CD4-positive, CD25-positive, alpha-beta regulatory T cell (primary cell): Measurements from ENCODE around the gene THEMIS. TPM values are rescaled to one million over a fixed set of nuclear protein-coding genes. Genes with fewer than 3 reads are reported as not detected.

Source experiments
- ATAC-seq, 2 donors: fragments of 150-1000 bp; cut with Tn5 transposase; one replicate each; pipeline ENCODE4 v1.10.0; 2021; ENCODE audit warnings: low read depth in 2 of 2, moderate number of reproducible peaks in 2 of 2, moderate library complexity in 1 of 2
- DNase-seq, 3 donors: peaks; one replicate each; pipeline versions ENCODE4 v3.0.0 to v3.0.0-alpha.2; 2012 to 2022; ENCODE audit warnings: mixed read lengths in 1 of 3
- H3K27ac ChIP-seq: one replicate; pipeline ENCODE4 v1.7.0; 2013; ENCODE audit warnings: mild to moderate bottlenecking, low read length; ENCODE audit not compliant: insufficient read depth, poor library complexity, severe bottlenecking
- H3K27me3 ChIP-seq: one replicate; pipeline ENCODE4 v1.7.0; 2013; ENCODE audit warnings: low read length; ENCODE audit not compliant: control insufficient read depth, insufficient read depth
- H3K36me3 ChIP-seq: one replicate; pipeline ENCODE4 v1.7.0; 2013; ENCODE audit warnings: mild to moderate bottlenecking, low read length, moderate library complexity; ENCODE audit not compliant: control insufficient read depth, insufficient read depth
- H3K4me1 ChIP-seq: 2 replicates; pipeline ENCODE4 v1.7.0; 2013; ENCODE audit warnings: mild to moderate bottlenecking, low read length; ENCODE audit not compliant: insufficient read depth, control insufficient read depth, poor library complexity, severe bottlenecking
- H3K4me3 ChIP-seq: one replicate; pipeline ENCODE4 v1.7.0; 2013; ENCODE audit warnings: low read depth, mild to moderate bottlenecking, low read length, moderate library complexity
- H3K9me3 ChIP-seq, 2 experiments: 1 replicate in 1 of 2; 2 replicates in 1 of 2; pipeline ENCODE4 v1.7.0; 2013; ENCODE audit warnings: low read length in 2 of 2, mild to moderate bottlenecking in 1 of 2, moderate library complexity in 1 of 2; ENCODE audit not compliant: control insufficient read depth in 2 of 2
- H3K27ac Mint-ChIP-seq, 3 donors: one replicate each; pipeline ENCODE4 v1.8.0; 2020 to 2022; ENCODE audit warnings: mild to moderate bottlenecking in 3 of 3, mixed read lengths in 3 of 3, moderate library complexity in 2 of 3
- H3K27me3 Mint-ChIP-seq: one replicate; pipeline ENCODE4 v1.8.0; 2022; ENCODE audit warnings: mild to moderate bottlenecking, mixed read lengths
- H3K36me3 Mint-ChIP-seq: one replicate; pipeline ENCODE4 v1.8.0; 2020; ENCODE audit warnings: mixed read lengths
- H3K4me1 Mint-ChIP-seq, 4 donors: one replicate each; pipeline ENCODE4 v1.8.0; 2020 to 2022; ENCODE audit warnings: mixed read lengths in 4 of 4, mild to moderate bottlenecking in 1 of 4
- H3K4me3 Mint-ChIP-seq, 4 donors: one replicate each; pipeline ENCODE4 v1.8.0; 2020 to 2022; ENCODE audit warnings: mild to moderate bottlenecking in 4 of 4, mixed read lengths in 4 of 4, moderate library complexity in 3 of 4
- H3K9me3 Mint-ChIP-seq, 7 donors: one replicate each; pipeline ENCODE4 v1.8.0; 2020 to 2022; ENCODE audit warnings: mixed read lengths in 7 of 7, mild to moderate bottlenecking in 3 of 7, moderate library complexity in 2 of 7
- polyA plus RNA-seq, 4 donors: library from polyadenylated mRNA; unstranded; fragments of 300-500 nt; fragmentation: Illumina TruSeq; gene quantifications; one replicate each; pipeline ENCODE4 v1.2.3, GENCODE V29; 2021
- total RNA-seq: library from RNA; stranded (reverse); gene quantifications from one replicate; pipeline ENCODE4 v1.2.3, GENCODE V29; 2022

THEMIS gene
- total and polyA plus RNA-seq, 5 donors from 2014 or later: 6.5 to 22.8 (median 13.5) TPM

DNA sequence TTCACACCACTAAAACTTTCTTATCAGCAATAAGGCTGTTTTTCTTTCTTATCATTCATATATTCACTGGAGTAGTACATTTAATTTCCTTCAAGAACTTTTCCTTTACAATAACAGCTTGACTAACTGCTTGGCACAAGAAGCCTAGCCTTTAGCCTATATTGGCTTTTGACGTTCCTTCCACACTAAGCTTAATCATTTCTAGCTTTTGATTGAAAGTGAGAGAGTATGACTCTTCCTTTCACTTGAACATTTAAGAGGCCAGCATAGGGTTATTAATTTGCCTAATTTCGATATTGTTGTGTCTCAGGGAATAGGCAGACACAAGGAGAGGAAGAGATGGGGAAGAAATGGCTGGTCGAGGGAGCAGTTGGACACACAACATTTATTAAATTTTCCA lies 23.6 kb downstream of the THEMIS start:
- Histone ChIP-seq H3K27ac (no peak overlapping the region), H3K27me3 (no peaks in the 10 kb centered on the region), H3K4me1 (no peaks in the 10 kb centered on the region), H3K36me3 (no peaks in the 10 kb centered on the region), H3K9me3 (peaks cover 0 to 5% of the 10 kb centered on the region in 2 experiments), H3K4me3 (no peak overlapping the region)
- peaks cover 4% of the 10 kb centered on the region for H3K27me3 Mint-ChIP-seq
- ATAC-seq (no peak), DNase-seq (no peak)
- peaks cover 0 to 6% (median 2%) of the 10 kb centered on the region in 7 donors for H3K9me3 Mint-ChIP-seq
- H3K4me3 Mint-ChIP-seq: peak overlapping the region in 1 of 4 donors; percentile 4
- H3K4me1 Mint-ChIP-seq: peaks cover 0 to 26% (median 3%) of the 10 kb centered on the region in 4 donors
- no peaks in the 10 kb centered on the region for H3K36me3 Mint-ChIP-seq
- peak overlapping the region in 1 of 3 donors; percentile 17 for H3K27ac Mint-ChIP-seq

DNA sequence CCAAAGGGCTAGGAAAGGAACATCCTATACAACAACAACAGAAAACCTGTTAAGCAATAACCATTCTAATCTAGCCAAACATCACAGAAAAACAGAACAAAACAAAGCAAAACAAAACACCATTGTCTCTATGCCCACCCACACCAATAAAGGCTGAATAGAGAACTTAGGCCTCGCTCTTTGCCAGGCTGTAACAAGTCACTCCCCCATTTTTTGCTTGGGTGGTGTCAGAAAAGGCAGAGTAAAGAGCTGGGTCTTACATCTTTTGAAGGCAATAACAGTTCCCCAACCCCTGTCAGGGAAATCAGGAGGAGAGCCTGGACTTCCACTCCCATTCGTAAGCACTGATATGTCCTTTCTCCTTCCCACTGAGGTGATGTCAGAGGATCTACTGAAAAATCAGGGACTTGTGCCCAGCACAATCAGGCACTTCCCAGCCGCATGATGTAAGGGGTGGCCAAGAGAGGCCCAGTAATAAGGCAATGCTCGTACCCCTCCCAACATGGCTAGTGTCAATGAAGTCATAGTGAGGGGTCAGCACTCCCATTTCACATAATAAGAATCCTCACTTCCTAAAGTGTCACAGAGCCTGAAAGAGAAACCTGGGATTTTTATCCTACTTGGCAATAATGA lies 31.0 kb downstream of the THEMIS start:
- Histone ChIP-seq H3K4me3 (no peak overlapping the region), H3K4me1 (no peaks in the 10 kb centered on the region), H3K36me3 (no peaks in the 10 kb centered on the region), H3K9me3 (peaks cover 0 to 5% of the 10 kb centered on the region in 2 experiments), H3K27me3 (no peaks in the 10 kb centered on the region), H3K27ac (no peak overlapping the region)
- no peak for ATAC-seq
- Mint-ChIP-seq H3K4me1 (peaks cover 4 to 11% (median 5%) of the 10 kb centered on the region in 4 donors), H3K27ac (peak overlapping the region in 1 of 3 donors; percentile 25), H3K27me3 (peaks cover 4% of the 10 kb centered on the region), H3K9me3 (peaks cover 0 to 6% (median 4%) of the 10 kb centered on the region in 7 donors), H3K36me3 (no peaks in the 10 kb centered on the region), H3K4me3 (peak overlapping the region in 1 of 4 donors; percentile 13)
- no peak for DNase-seq

DNA sequence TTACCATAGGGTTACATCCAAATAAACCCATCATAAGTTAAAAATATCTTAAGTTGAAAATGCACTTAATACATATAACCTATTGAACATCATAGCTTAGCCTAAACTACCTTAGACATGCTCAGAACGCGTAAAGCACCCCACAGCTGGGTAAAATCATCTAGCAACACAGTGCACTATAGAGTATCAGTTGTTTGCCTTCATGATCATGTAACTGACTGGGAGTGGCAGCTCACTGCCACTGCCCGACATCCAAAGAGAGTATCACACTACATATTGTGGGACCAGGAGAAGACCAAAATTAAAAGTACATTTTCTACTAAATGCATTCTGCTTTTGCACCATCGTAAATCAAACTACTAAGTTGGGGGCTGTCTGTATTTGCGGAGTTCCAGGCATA lies 31.7 kb downstream of the THEMIS start:
- Histone ChIP-seq H3K9me3 (peaks cover 0 to 5% of the 10 kb centered on the region in 2 experiments), H3K4me3 (no peak overlapping the region), H3K4me1 (no peaks in the 10 kb centered on the region), H3K36me3 (no peaks in the 10 kb centered on the region), H3K27ac (no peak overlapping the region), H3K27me3 (no peaks in the 10 kb centered on the region)
- DNase-seq (no peak), ATAC-seq (no peak)
- no peak overlapping the region for H3K4me3 Mint-ChIP-seq
- H3K4me1 Mint-ChIP-seq: peaks cover 4 to 16% (median 5%) of the 10 kb centered on the region in 4 donors
- H3K27ac Mint-ChIP-seq: peak overlapping the region in 1 of 3 donors; percentile 46
- peaks cover 0 to 7% (median 4%) of the 10 kb centered on the region in 7 donors for H3K9me3 Mint-ChIP-seq
- H3K36me3 Mint-ChIP-seq: no peaks in the 10 kb centered on the region
- H3K27me3 Mint-ChIP-seq: peaks cover 4% of the 10 kb centered on the region

DNA sequence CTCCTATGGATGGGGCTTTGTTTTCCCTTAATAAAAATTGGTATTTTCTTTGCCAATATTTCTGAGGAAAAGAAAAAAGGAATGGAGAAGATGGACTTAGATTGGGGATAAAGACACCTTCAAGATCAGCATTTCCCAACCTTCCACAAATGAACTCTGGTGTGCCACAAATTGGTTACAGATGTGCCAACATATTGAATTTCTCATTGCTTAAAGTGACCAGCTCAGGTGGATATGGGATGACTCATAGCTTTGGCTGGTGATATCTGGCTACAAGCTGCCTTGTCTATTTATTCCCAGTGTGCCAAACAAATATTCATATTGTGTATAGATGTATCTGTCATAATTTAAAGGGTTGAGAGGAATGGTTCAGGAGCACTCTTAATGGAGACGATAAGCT lies 32.5 kb downstream of the THEMIS start:
- Histone ChIP-seq H3K27me3 (no peaks in the 10 kb centered on the region), H3K36me3 (no peaks in the 10 kb centered on the region), H3K4me1 (no peaks in the 10 kb centered on the region), H3K4me3 (no peak overlapping the region), H3K27ac (no peak overlapping the region), H3K9me3 (no peaks in the 10 kb centered on the region)
- H3K27ac Mint-ChIP-seq: no peak overlapping the region
- no peak overlapping the region for H3K4me3 Mint-ChIP-seq
- H3K4me1 Mint-ChIP-seq: peaks cover 4 to 17% (median 5%) of the 10 kb centered on the region in 4 donors
- H3K36me3 Mint-ChIP-seq: no peaks in the 10 kb centered on the region
- peaks cover 4% of the 10 kb centered on the region for H3K27me3 Mint-ChIP-seq
- DNase-seq (no peak), ATAC-seq (no peak)
- H3K9me3 Mint-ChIP-seq: peaks cover 0 to 7% (median 2%) of the 10 kb centered on the region in 7 donors

DNA sequence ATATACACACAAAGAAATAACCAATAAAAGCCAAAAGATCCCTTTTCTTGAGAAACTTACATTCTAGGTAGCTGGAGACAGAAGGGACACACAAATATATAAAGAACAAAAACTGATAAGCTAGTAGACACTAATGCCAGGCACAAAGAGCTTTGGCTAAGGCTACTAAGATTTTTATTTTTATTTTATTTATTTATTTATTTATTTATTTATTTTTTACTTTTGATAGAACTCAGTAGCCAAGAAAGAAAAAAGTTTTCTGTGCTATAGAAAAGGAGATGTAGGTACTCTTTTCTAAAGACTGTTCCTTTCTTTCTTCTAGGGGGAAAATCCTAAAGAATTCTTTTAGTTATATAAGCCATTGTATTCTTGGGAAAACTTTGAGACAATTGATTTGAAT lies 34.1 kb downstream of the THEMIS start:
- ATAC-seq (no peak), DNase-seq (no peak)
- peaks cover 4 to 17% (median 5%) of the 10 kb centered on the region in 4 donors for H3K4me1 Mint-ChIP-seq
- H3K9me3 Mint-ChIP-seq: peaks cover 0 to 8% (median 0%) of the 10 kb centered on the region in 7 donors
- Histone ChIP-seq H3K9me3 (no peaks in the 10 kb centered on the region), H3K36me3 (no peaks in the 10 kb centered on the region), H3K4me1 (no peaks in the 10 kb centered on the region), H3K27me3 (no peaks in the 10 kb centered on the region), H3K27ac (no peak overlapping the region), H3K4me3 (no peak overlapping the region)
- H3K27ac Mint-ChIP-seq: no peak overlapping the region
- H3K4me3 Mint-ChIP-seq: no peak overlapping the region
- H3K27me3 Mint-ChIP-seq: peaks cover 4% of the 10 kb centered on the region
- H3K36me3 Mint-ChIP-seq: no peaks in the 10 kb centered on the region

DNA sequence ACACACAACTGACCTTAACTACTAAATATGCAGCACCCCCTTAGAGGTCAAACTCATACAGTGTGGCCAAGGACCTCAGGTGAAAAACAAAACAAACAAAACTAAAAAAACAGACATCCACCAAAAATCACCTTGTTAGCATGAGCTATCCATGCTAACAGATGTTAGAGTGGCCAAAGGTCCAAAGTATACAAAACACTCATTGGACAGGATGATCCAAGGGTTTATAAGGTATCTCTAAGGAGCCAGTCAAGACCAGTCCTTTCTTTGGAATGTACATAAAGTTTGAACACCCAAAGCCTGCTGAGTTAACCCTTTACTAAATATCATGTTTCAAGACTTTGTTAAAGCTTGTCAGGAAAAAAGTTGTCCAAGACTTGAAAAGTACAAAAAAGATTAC lies 35.8 kb downstream of the THEMIS start:
- Mint-ChIP-seq H3K27me3 (peaks cover 4% of the 10 kb centered on the region), H3K27ac (peak overlapping the region in 1 of 3 donors; percentile 3), H3K9me3 (peaks cover 0 to 8% (median 0%) of the 10 kb centered on the region in 7 donors), H3K36me3 (no peaks in the 10 kb centered on the region), H3K4me3 (no peak overlapping the region), H3K4me1 (peaks cover 0 to 12% (median 3%) of the 10 kb centered on the region in 4 donors)
- Histone ChIP-seq H3K4me1 (no peaks in the 10 kb centered on the region), H3K4me3 (no peak overlapping the region), H3K36me3 (no peaks in the 10 kb centered on the region), H3K27ac (no peak overlapping the region), H3K9me3 (no peaks in the 10 kb centered on the region), H3K27me3 (no peaks in the 10 kb centered on the region)
- DNase-seq (no peak), ATAC-seq (no peak)

DNA sequence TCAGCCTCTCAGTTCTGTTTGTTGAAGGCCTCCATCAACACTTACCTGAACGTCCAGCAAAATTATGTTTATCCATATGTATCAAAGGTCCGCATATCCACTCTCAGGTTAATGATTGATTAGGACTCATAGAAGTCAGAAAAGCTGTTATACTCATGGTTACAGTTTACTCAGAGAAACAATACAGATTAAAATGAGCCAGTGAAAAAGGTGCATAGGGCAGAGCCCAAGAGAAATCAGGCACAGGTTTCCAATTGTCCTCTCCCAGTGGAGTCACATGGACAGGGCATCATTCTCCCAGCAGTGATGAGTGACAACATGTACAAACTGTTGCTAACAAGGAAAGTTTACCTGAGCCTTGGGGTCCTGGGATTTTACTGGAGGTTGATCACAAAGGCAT lies 36.2 kb downstream of the THEMIS start:
- Mint-ChIP-seq H3K4me3 (no peak overlapping the region), H3K27me3 (peaks cover 4% of the 10 kb centered on the region), H3K9me3 (peaks cover 0 to 8% (median 0%) of the 10 kb centered on the region in 7 donors), H3K27ac (peak overlapping the region in 1 of 3 donors; percentile 3), H3K36me3 (no peaks in the 10 kb centered on the region), H3K4me1 (peaks cover 0 to 10% (median 2%) of the 10 kb centered on the region in 4 donors)
- DNase-seq (no peak), ATAC-seq (no peak)
- Histone ChIP-seq H3K9me3 (no peaks in the 10 kb centered on the region), H3K4me3 (no peak overlapping the region), H3K4me1 (no peaks in the 10 kb centered on the region), H3K27ac (no peak overlapping the region), H3K36me3 (no peaks in the 10 kb centered on the region), H3K27me3 (no peaks in the 10 kb centered on the region)

DNA sequence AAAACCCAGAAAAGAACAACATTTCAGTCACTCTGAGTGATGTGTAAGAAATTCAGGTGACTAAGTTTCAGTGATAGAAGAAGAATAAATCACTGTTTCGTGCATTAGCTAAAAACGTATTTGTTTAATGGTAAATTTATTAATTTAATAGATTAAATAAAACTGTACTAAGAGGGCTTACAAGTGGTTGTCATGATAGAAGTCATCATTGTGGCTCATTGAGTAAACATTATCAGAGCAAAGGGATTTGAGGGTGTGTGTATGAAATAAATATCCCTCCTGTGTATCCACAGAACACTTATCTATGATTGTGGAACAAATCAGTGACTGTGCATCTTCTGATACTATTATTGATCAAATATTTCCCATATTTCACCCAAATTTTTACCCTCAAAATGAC lies 40.1 kb downstream of the THEMIS start:
- H3K4me1 ChIP-seq: peaks cover 3% of the 10 kb centered on the region
- Mint-ChIP-seq H3K36me3 (no peaks in the 10 kb centered on the region), H3K27ac (no peak overlapping the region), H3K27me3 (peaks cover 4% of the 10 kb centered on the region), H3K4me1 (peaks cover 1 to 25% (median 12%) of the 10 kb centered on the region in 4 donors), H3K4me3 (no peak overlapping the region), H3K9me3 (peaks cover 0 to 5% (median 0%) of the 10 kb centered on the region in 7 donors)
- DNase-seq (no peak), ATAC-seq (no peak)
- no peaks in the 10 kb centered on the region for H3K9me3 ChIP-seq
- no peaks in the 10 kb centered on the region for H3K36me3 ChIP-seq
- no peak overlapping the region for H3K4me3 ChIP-seq
- H3K27me3 ChIP-seq: no peaks in the 10 kb centered on the region
- H3K27ac ChIP-seq: no peak overlapping the region
